GM12892 (cell line): ENCODE results near the gene EDAR.

Experiments used
- POLR2A ChIP-seq: IDR thresholded peaks from 2 replicates; pipeline ENCODE4 v1.6.1; 2011; ENCODE audit warnings: low read depth, low read length, control low read depth
- TAF1 ChIP-seq: IDR thresholded peaks from 2 replicates; pipeline ENCODE4 v1.6.1; 2011; ENCODE audit warnings: low read depth, mild to moderate bottlenecking, control low read depth, low read length, borderline replicate concordance

- no peak for TF ChIP-seq TAF1
- TF ChIP-seq POLR2A = no peak
These were observed 39.9 kb upstream of the EDAR start for GRCh38 chr2:109028738-109029489.
